GM21528 (cell line): ENCODE results near the gene USP17L18.
"Not testable (repeated sequence)": the region's sequence is repeated elsewhere in the genome, so short reads cannot be mapped to it uniquely, and the experiment has no call there.

Experiments used
- ATAC-seq: cut with Tn5 transposase; IDR thresholded peaks from one replicate; pipeline ENCODE4 v1.9.1; 2021; ENCODE audit warnings: mild to moderate bottlenecking, moderate library complexity; ENCODE audit not compliant: unreplicated experiment, low FRiP score

USP17L18 gene

DNA sequence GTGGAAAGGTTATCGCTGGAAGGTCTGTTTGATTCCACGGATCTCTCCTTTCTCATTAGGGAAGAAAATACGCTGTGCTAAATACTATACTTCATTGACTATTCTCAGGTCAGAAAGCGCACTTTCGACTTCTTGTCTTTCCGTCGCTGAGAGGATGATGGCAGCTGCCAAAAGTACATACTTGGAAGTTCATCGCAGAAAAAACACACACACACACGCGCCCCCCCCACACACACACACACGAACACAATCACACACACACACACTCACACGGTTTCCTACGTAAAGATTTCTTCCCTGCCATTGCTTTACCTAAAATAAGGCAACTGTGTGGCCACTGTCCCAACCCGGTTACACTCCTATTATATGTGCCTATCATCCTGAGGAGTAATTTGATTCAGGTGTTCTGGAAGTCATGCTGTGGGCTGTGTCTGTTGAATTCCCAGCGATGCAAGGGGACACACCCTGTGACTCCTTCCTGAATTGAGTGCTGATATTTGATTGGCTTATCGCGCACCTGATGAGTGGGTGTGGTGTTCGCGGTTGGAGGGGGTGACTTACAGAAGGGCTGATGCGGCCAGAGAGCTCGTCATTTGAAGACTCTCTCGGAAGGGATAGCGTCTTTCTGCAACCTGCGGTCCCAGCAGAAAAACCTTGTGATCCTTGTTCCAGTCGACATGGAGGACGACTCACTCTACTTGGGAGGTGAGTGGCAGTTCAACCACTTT, at the start of gene USP17L18:
USP17L18 (plus strand) TSS at position 678 of the 728 bp plus-strand sequence; CDS start at position 678, 0 bp downstream.
- ATAC-seq, result not testable (repeated sequence)

GRCh38 chr4:9210357-9210756, 38.1 kb upstream of the USP17L18 start, which contains the start of gene USP17L10:
Gene USP17L10 (plus strand): TSS chr4:9210657. CDS start chr4:9210657, 0 bp downstream.
- not testable (repeated sequence) for ATAC-seq

GRCh38 chr4:9214701-9215100, 33.7 kb upstream of the USP17L18 start:
- ATAC-seq, result not testable (repeated sequence)

DNA sequence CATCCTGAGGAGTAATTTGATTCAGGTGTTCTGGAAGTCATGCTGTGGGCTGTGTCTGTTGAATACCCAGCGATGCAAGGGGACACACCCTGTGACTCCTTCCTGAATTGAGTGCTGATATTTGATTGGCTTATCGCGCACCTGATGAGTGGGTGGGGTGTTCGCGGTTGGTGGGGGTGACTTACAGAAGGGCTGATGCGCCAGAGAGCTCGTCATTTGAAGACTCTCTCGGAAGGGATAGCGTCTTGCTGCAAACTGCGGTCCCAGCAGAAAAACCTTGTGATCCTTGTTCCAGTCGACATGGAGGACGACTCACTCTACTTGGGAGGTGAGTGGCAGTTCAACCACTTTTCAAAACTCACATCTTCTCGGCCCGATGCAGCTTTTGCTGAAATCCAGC, 33.3 kb upstream of the USP17L18 start, which contains the start of gene USP17L11:
USP17L11 (plus strand) TSS at position 301 of the 400 bp plus-strand sequence; CDS start at position 301, 0 bp downstream.
- ATAC-seq, result not testable (repeated sequence)

DNA sequence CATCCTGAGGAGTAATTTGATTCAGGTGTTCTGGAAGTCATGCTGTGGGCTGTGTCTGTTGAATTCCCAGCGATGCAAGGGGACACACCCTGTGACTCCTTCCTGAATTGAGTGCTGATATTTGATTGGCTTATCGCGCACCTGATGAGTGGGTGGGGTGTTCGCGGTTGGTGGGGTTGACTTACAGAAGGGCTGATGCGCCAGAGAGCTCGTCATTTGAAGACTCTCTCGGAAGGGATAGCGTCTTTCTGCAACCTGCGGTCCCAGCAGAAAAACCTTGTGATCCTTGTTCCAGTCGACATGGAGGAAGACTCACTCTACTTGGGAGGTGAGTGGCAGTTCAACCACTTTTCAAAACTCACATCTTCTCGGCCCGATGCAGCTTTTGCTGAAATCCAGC, 28.6 kb upstream of the USP17L18 start, which contains the start of gene USP17L12:
USP17L12 (plus strand) TSS at position 301 of the 400 bp plus-strand sequence; CDS start at position 301, 0 bp downstream.
- not testable (repeated sequence) for ATAC-seq

- not testable (repeated sequence) for ATAC-seq
Observed at GRCh38 chr4:9224596-9224995, 23.8 kb upstream of the USP17L18 start, which contains the start of gene USP17L13. Gene USP17L13 (plus strand): TSS chr4:9224896. CDS start chr4:9224896, 0 bp downstream.

- ATAC-seq, result not testable (repeated sequence)
Observed at GRCh38 chr4:9230249-9230648, 18.2 kb upstream of the USP17L18 start.

GRCh38 chr4:9234085-9234484, 14.3 kb upstream of the USP17L18 start, which contains the start of gene USP17L15:
Gene USP17L15 (plus strand): TSS chr4:9234385. CDS start chr4:9234385, 0 bp downstream.
- ATAC-seq, result not testable (repeated sequence)

GRCh38 chr4:9238461-9238860, 10.0 kb upstream of the USP17L18 start:
- not testable (repeated sequence) for ATAC-seq

DNA sequence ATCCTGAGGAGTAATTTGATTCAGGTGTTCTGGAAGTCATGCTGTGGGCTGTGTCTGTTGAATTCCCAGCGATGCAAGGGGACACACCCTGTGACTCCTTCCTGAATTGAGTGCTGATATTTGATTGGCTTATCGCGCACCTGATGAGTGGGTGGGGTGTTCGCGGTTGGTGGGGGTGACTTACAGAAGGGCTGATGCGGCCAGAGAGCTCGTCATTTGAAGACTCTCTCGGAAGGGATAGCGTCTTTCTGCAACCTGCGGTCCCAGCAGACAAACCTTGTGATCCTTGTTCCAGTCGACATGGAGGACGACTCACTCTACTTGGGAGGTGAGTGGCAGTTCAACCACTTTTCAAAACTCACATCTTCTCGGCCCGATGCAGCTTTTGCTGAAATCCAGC, 4.9 kb upstream of the USP17L18 start, which contains the start of gene USP17L17:
USP17L17 (plus strand) TSS at position 301 of the 400 bp plus-strand sequence; CDS start at position 301, 0 bp downstream.
- ATAC-seq, result not testable (repeated sequence)

DNA sequence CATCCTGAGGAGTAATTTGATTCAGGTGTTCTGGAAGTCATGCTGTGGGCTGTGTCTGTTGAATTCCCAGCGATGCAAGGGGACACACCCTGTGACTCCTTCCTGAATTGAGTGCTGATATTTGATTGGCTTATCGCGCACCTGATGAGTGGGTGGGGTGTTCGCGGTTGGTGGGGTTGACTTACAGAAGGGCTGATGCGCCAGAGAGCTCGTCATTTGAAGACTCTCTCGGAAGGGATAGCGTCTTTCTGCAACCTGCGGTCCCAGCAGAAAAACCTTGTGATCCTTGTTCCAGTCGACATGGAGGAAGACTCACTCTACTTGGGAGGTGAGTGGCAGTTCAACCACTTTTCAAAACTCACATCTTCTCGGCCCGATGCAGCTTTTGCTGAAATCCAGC, 4.6 kb downstream of the USP17L18 start, which contains the start of gene USP17L19:
USP17L19 (plus strand) TSS at position 301 of the 400 bp plus-strand sequence; CDS start at position 301, 0 bp downstream.
- ATAC-seq, result not testable (repeated sequence)

GRCh38 chr4:9257824-9258223, 9.4 kb downstream of the USP17L18 start, which contains the start of gene USP17L20:
Gene USP17L20 (plus strand): TSS chr4:9258124. CDS start chr4:9258124, 0 bp downstream.
- ATAC-seq, result not testable (repeated sequence)

DNA sequence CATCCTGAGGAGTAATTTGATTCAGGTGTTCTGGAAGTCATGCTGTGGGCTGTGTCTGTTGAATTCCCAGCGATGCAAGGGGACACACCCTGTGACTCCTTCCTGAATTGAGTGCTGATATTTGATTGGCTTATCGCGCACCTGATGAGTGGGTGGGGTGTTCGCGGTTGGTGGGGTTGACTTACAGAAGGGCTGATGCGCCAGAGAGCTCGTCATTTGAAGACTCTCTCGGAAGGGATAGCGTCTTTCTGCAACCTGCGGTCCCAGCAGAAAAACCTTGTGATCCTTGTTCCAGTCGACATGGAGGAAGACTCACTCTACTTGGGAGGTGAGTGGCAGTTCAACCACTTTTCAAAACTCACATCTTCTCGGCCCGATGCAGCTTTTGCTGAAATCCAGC, 14.1 kb downstream of the USP17L18 start, which contains the start of gene USP17L21:
USP17L21 (plus strand) TSS at position 301 of the 400 bp plus-strand sequence; CDS start at position 301, 0 bp downstream.
- not testable (repeated sequence) for ATAC-seq

DNA sequence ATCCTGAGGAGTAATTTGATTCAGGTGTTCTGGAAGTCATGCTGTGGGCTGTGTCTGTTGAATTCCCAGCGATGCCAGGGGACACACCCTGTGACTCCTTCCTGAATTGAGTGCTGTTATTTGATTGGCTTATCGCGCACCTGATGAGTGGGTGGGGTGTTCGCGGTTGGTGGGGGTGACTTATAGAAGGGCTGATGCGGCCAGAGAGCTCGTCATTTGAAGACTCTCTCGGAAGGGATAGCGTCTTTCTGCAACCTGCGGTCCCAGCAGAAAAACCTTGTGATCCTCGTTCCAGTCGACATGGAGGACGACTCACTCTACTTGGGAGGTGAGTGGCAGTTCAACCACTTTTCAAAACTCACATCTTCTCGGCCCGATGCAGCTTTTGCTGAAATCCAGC, 18.9 kb downstream of the USP17L18 start, which contains the start of gene USP17L22:
USP17L22 (plus strand) TSS at position 301 of the 400 bp plus-strand sequence; CDS start at position 301, 0 bp downstream.
- not testable (repeated sequence) for ATAC-seq

GRCh38 chr4:9271719-9272118, 23.3 kb downstream of the USP17L18 start:
- ATAC-seq, result not testable (repeated sequence)
